ENCODE measurements around the gene HLA-DMA.

DNA sequence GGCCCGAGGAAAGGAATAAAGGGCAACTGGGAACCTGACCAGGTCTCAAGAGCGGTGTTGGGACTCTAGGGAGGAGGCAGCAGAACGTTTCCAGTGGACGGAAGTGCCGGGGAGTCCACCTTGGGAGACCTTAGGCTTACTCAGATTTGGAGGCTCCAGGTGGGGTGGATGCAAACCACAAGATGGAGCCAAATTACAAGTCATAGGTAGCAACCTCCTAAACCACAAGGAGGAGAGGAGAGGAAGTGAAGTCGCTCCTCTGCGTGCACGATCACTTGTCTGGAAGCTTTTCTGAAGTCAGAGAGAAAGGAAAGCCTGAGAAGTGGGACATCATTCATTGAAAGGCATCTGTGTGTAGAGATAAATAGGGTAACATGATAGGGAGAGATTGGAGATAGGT, 47.2 kb upstream of the HLA-DMA start:
- TF ChIP-seq, protein P1, sequence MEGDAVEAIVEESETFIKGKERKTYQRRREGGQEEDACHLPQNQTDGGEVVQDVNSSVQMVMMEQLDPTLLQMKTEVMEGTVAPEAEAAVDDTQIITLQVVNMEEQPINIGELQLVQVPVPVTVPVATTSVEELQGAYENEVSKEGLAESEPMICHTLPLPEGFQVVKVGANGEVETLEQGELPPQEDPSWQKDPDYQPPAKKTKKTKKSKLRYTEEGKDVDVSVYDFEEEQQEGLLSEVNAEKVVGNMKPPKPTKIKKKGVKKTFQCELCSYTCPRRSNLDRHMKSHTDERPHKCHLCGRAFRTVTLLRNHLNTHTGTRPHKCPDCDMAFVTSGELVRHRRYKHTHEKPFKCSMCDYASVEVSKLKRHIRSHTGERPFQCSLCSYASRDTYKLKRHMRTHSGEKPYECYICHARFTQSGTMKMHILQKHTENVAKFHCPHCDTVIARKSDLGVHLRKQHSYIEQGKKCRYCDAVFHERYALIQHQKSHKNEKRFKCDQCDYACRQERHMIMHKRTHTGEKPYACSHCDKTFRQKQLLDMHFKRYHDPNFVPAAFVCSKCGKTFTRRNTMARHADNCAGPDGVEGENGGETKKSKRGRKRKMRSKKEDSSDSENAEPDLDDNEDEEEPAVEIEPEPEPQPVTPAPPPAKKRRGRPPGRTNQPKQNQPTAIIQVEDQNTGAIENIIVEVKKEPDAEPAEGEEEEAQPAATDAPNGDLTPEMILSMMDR (IDR thresholded peaks at IDR 0.05): peak; percentile 33
- no peak for TF ChIP-seq ZFX (IDR thresholded peaks at IDR 0.05; ENCODE audit: borderline replicate concordance)

Data from 22Rv1 (cell line).